ENCODE data around the gene PIK3R6. TPM values are rescaled to one million over a fixed set of nuclear protein-coding genes. Genes with fewer than 3 reads are reported as not detected.
A peak's percentile ranks its signal among the peaks of the same experiment; 100 is the strongest.

Gene PIK3R6
- total and polyA plus RNA-seq, 2 experiments from 2014 or later = 0.43 to 0.63 TPM

DNA sequence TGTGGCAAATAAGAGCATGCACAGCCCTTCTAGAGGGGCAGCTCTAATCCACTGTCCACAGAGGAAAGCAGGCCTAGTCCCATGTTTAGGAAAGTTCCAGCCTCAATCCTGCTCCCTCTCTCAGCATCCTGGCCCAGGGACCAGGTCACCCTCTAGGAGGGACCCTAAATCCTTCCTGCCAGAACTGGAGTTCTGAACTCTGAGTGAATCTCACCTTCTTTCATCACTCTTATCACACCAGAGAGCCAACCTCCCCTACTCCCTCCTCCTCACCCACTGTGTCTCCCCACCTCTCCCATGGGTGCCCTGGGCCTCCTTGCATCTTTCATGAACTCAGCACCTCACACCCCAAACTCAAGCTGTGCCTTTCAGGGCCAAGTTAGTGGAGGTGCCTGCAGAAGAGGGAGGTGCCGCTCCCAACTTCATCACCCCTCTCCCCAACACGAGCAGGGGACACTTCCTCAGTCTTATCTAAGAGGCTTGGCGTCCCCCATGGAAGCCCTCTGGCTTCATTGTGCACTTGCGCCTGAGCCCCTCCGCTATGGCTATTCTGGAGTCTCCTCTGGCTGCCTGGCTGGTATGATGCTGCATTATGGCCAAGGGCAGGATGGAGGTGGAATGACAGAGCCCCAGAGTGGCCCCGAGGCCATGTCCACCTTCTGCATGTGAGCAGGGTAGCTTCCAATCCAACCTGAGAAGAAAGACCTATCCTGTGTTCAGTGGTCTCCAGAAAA is 31.7 kb downstream of the PIK3R6 start:
- TF ChIP-seq EZH2phosphoT487 (IDR thresholded peaks at IDR 0.05; ENCODE audit: insufficient read depth, low read depth) (no peak), EZH2 (IDR thresholded peaks at IDR 0.05; ENCODE audit: insufficient read depth, poor library complexity, severe bottlenecking) (no peak)
- no peaks in the 10 kb centered on the region for H3K9me2 ChIP-seq (ENCODE audit: insufficient read depth)
- H3K79me2 ChIP-seq (ENCODE audit: insufficient read depth) = no peaks in the 10 kb centered on the region
- no peak overlapping the region for H3K27ac ChIP-seq
- no peaks in the 10 kb centered on the region for H3K4me1 ChIP-seq (ENCODE audit: insufficient read depth)
- no peak overlapping the region for H3K4me3 ChIP-seq
- no peak overlapping the region for H3K4me2 ChIP-seq (ENCODE audit: unreplicated experiment)
- H2AFZ ChIP-seq = no peak overlapping the region
- H3F3A ChIP-seq (ENCODE audit: insufficient read depth) = no peaks in the 10 kb centered on the region
- DNase-seq = no peak
- in situ Hi-C loops (cut with MboI) = no loop called here
- H3K36me3 ChIP-seq (ENCODE audit: low read depth) = no peaks in the 10 kb centered on the region
- H4K20me1 ChIP-seq (ENCODE audit: insufficient read depth) = no peaks in the 10 kb centered on the region
- H3K27me3 ChIP-seq (replicated peaks; ENCODE audit: insufficient read depth) = no peaks in the 10 kb centered on the region
- H3K9me3 ChIP-seq (ENCODE audit: low read depth) = no peaks in the 10 kb centered on the region
- H3K9ac ChIP-seq = no peak overlapping the region
- WGBS, 2 experiments (ENCODE audit: low coverage in 1 of 2, low lambda C conversion rate in 2 of 2, missing lambda C conversion rate in 2 of 2) = 55 to 60% methylated on average over 6 of the region's 6 CpGs

DNA sequence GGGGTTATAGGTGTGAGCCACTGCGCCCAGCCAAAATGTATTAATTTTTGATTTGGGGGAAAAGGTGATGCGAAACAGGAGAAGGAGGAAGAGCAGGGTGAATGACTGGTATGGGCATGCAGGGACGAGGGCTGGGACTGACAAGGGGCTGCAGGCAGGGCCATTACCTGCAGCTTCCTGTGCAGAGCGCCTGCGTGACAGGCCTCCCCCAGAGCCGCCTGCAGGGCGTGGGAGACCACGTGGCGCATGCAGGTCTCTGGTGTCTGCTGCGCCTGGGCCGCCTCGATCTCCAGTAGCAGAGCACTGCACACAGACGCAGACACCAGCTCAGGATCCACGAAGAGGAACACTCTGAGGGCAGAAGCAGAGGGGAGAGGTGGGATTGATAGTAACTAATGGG is 32.4 kb downstream of the PIK3R6 start:
- Histone ChIP-seq H3K9me3 (ENCODE audit: low read depth) (no peaks in the 10 kb centered on the region), H3K36me3 (ENCODE audit: low read depth) (no peaks in the 10 kb centered on the region), H3F3A (ENCODE audit: insufficient read depth) (no peaks in the 10 kb centered on the region), H3K27ac (no peak overlapping the region), H4K20me1 (ENCODE audit: insufficient read depth) (no peaks in the 10 kb centered on the region), H3K4me2 (ENCODE audit: unreplicated experiment) (no peak overlapping the region), H3K79me2 (ENCODE audit: insufficient read depth) (no peaks in the 10 kb centered on the region), H3K27me3 (replicated peaks; ENCODE audit: insufficient read depth) (no peaks in the 10 kb centered on the region), H2AFZ (no peak overlapping the region), H3K4me1 (ENCODE audit: insufficient read depth) (no peaks in the 10 kb centered on the region), H3K4me3 (no peak overlapping the region), H3K9me2 (ENCODE audit: insufficient read depth) (no peaks in the 10 kb centered on the region), H3K9ac (no peak overlapping the region)
- no peak for DNase-seq
- 90 to 93% methylated on average over 14 of the region's 14 CpGs for WGBS, 2 experiments (ENCODE audit: low coverage in 1 of 2, low lambda C conversion rate in 2 of 2, missing lambda C conversion rate in 2 of 2)
- no peak for TF ChIP-seq EZH2phosphoT487 (IDR thresholded peaks at IDR 0.05; ENCODE audit: insufficient read depth, low read depth)
- no peak for TF ChIP-seq EZH2 (IDR thresholded peaks at IDR 0.05; ENCODE audit: insufficient read depth, poor library complexity, severe bottlenecking)
- in situ Hi-C loops (cut with MboI) = no loop called here

DNA sequence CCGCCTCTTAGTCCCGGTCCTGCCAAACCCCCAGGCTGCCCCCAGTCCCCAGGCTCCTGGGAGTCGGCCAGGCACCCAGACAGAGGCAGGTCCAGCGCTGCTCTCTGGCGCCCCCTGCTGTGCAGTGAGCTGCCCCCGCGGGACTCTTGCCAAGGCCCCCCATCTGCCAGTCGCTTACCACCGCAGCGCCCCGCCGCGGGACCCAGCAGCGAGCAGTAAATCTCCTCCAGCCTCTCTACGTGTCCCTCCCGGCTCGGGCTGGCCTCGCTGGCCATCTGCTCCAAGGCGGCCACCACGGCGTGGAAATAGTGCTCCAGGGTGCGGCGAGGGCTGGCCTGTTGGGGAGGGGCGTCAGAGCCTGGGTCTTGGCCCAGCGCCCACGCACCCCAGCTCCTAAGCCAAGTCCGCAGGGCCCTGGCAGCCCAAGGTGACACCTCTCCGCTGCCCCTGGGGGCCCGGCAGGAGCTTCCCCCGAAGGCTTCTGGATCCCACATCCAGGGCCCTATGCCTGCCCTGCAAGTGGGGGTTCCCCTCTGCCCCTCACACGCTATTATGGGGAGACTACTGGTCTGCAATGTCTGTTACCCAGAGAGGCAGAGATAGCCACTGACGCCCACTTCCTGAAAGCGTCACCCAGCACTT is 34.6 kb downstream of the PIK3R6 start:
- no peaks in the 10 kb centered on the region for H3K27me3 ChIP-seq (replicated peaks; ENCODE audit: insufficient read depth)
- H4K20me1 ChIP-seq (ENCODE audit: insufficient read depth) = no peaks in the 10 kb centered on the region
- peak; percentile 23 for DNase-seq
- no peaks in the 10 kb centered on the region for H3K4me1 ChIP-seq (ENCODE audit: insufficient read depth)
- no peaks in the 10 kb centered on the region for H3F3A ChIP-seq (ENCODE audit: insufficient read depth)
- no peaks in the 10 kb centered on the region for H3K36me3 ChIP-seq (ENCODE audit: low read depth)
- in situ Hi-C loops (cut with MboI) = no loop called here
- no peak overlapping the region for H3K27ac ChIP-seq
- no peak overlapping the region for H3K4me2 ChIP-seq (ENCODE audit: unreplicated experiment)
- H3K4me3 ChIP-seq = no peak overlapping the region
- no peak overlapping the region for H2AFZ ChIP-seq
- TF ChIP-seq EZH2phosphoT487 (IDR thresholded peaks at IDR 0.05; ENCODE audit: insufficient read depth, low read depth) (no peak), EZH2 (IDR thresholded peaks at IDR 0.05; ENCODE audit: insufficient read depth, poor library complexity, severe bottlenecking) (no peak)
- H3K79me2 ChIP-seq (ENCODE audit: insufficient read depth) = no peaks in the 10 kb centered on the region
- H3K9me2 ChIP-seq (ENCODE audit: insufficient read depth) = no peaks in the 10 kb centered on the region
- 22% methylated on average over 25 to 27 of the region's 33 CpGs for WGBS, 2 experiments (ENCODE audit: low coverage in 1 of 2, low lambda C conversion rate in 2 of 2, missing lambda C conversion rate in 2 of 2)
- H3K9ac ChIP-seq = no peak overlapping the region
- H3K9me3 ChIP-seq (ENCODE audit: low read depth) = no peaks in the 10 kb centered on the region

DNA sequence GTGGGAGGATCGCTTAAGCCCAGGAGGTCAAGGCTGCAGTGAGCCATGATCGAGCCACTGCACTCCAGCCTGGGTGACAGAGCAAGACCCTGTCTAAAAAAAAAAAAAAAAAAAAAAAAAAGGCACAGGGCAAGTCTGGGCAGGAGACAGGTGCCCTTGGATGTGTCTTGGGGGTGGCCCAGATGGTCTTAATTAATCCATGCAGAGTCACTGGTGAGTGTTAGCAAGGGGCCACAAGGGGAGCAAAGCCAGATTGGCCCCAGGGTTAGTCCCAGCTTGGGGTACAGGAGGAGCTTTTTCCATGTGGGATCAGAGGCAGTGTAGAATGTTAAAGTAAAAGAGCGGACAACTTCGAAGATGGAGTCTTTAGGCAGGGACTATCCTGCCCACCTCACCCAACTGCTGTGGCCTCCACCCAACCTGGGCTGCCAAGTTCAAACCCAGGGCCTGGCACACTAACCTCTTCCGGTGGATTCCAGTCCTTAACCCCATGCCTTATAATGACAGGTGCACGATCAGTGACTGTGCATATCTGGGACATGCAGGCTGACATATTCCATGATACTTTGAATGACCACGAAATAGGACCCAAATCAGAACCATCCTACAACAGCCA is 36.1 kb downstream of the PIK3R6 start:
- Histone ChIP-seq H4K20me1 (ENCODE audit: insufficient read depth) (no peaks in the 10 kb centered on the region), H3K4me3 (no peak overlapping the region), H3K27ac (no peak overlapping the region), H2AFZ (no peak overlapping the region), H3K9ac (no peak overlapping the region), H3K36me3 (ENCODE audit: low read depth) (no peaks in the 10 kb centered on the region), H3K9me2 (ENCODE audit: insufficient read depth) (no peaks in the 10 kb centered on the region), H3F3A (ENCODE audit: insufficient read depth) (no peaks in the 10 kb centered on the region), H3K4me2 (ENCODE audit: unreplicated experiment) (no peak overlapping the region), H3K4me1 (ENCODE audit: insufficient read depth) (no peaks in the 10 kb centered on the region), H3K79me2 (ENCODE audit: insufficient read depth) (no peaks in the 10 kb centered on the region), H3K27me3 (replicated peaks; ENCODE audit: insufficient read depth) (no peaks in the 10 kb centered on the region), H3K9me3 (ENCODE audit: low read depth) (no peaks in the 10 kb centered on the region)
- no peak for TF ChIP-seq EZH2 (IDR thresholded peaks at IDR 0.05; ENCODE audit: insufficient read depth, poor library complexity, severe bottlenecking)
- no peak for TF ChIP-seq EZH2phosphoT487 (IDR thresholded peaks at IDR 0.05; ENCODE audit: insufficient read depth, low read depth)
- no peak for DNase-seq
- 79 to 85% methylated on average over 7 of the region's 7 CpGs for WGBS, 2 experiments (ENCODE audit: low coverage in 1 of 2, low lambda C conversion rate in 2 of 2, missing lambda C conversion rate in 2 of 2)
- in situ Hi-C loops (cut with MboI) = no loop called here
